HG02870 (cell line): ENCODE results near the gene TUBA1C.
"Not testable (repeated sequence)": the region's sequence is repeated elsewhere in the genome, so short reads cannot be mapped to it uniquely, and the experiment has no call there.

Experiments used
- ATAC-seq: cut with Tn5 transposase; IDR thresholded peaks from one replicate; pipeline ENCODE4 v1.9.1; 2021; ENCODE audit warnings: mild to moderate bottlenecking, moderate library complexity; ENCODE audit not compliant: unreplicated experiment

The TUBA1C gene

GRCh38 chr12:49255456-49255855 lies 9.4 kb upstream of the TUBA1C start:
- not testable (repeated sequence) for ATAC-seq

GRCh38 chr12:49255857-49256637 lies 8.8 kb upstream of the TUBA1C start:
- ATAC-seq: no peak

GRCh38 chr12:49257508-49258184 lies 7.2 kb upstream of the TUBA1C start:
- ATAC-seq: not testable (repeated sequence)

GRCh38 chr12:49259452-49259851 lies 5.4 kb upstream of the TUBA1C start:
- ATAC-seq: no peak

- ATAC-seq: no peak
Measured at GRCh38 chr12:49260166-49260565, 4.7 kb upstream of the TUBA1C start.

GRCh38 chr12:49260571-49261363 lies 4.1 kb upstream of the TUBA1C start:
- no peak for ATAC-seq

GRCh38 chr12:49261721-49262120 lies 3.2 kb upstream of the TUBA1C start:
- ATAC-seq: no peak

- no peak for ATAC-seq
Measured at GRCh38 chr12:49263400-49263763, 1.5 kb upstream of the TUBA1C start.

- peak; percentile 16 for ATAC-seq
Measured at GRCh38 chr12:49264466-49264872, 413 bp upstream of the TUBA1C start.

GRCh38 chr12:49269191-49269590 lies 4.3 kb downstream of the TUBA1C start:
- ATAC-seq: not testable (repeated sequence)

GRCh38 chr12:49272790-49273725 lies 8.2 kb downstream of the TUBA1C start:
- ATAC-seq: no peak

- ATAC-seq: no peak
Measured at GRCh38 chr12:49273726-49274395, 9.0 kb downstream of the TUBA1C start.

- ATAC-seq: no peak
Measured at GRCh38 chr12:49274396-49275069, 9.7 kb downstream of the TUBA1C start.

- no peak for ATAC-seq
Measured at GRCh38 chr12:49276304-49277290, 11.7 kb downstream of the TUBA1C start.

GRCh38 chr12:49277466-49277865 lies 12.6 kb downstream of the TUBA1C start:
- ATAC-seq: no peak

GRCh38 chr12:49279706-49280159 lies 14.9 kb downstream of the TUBA1C start:
- no peak for ATAC-seq

GRCh38 chr12:49280545-49280944 lies 15.7 kb downstream of the TUBA1C start:
- not testable (repeated sequence) for ATAC-seq

- ATAC-seq: no peak
Measured at GRCh38 chr12:49282302-49282701, 17.4 kb downstream of the TUBA1C start.
